Esophagus squamous epithelium (tissue), 5 donors: ENCODE data around the gene IER3. TPM values are rescaled to one million over a fixed set of nuclear protein-coding genes. Genes with fewer than 3 reads are reported as not detected.
"Not testable (repeated sequence)": the region's sequence is repeated elsewhere in the genome, so short reads cannot be mapped to it uniquely, and the experiment has no call there.

Experiments
- DNase-seq: peaks from one replicate; lab custom pipeline; 2025; lab: John Stamatoyannopoulos, UW
- H3K27ac ChIP-seq, 4 donors: fragments of 200-600 bp; sonication (generic); one replicate each; pipeline ENCODE4 v1.5.1; 2016 to 2019; ENCODE audit warnings: mild to moderate bottlenecking in 1 of 4
- H3K27me3 ChIP-seq, 4 donors: fragments of 200-600 bp; sonication (generic); 1 replicate in 3 of 4; 2 replicates in 1 of 4; pipeline versions ENCODE4 v1.5.1 to v1.6.0; 2017 to 2021; ENCODE audit warnings: antibody characterized with exemption in 1 of 4
- H3K36me3 ChIP-seq, 3 donors: fragments of 200-600 bp; sonication (generic); one replicate each; pipeline ENCODE4 v1.5.1; 2016 to 2019
- H3K4me1 ChIP-seq, 3 donors: fragments of 200-600 bp; sonication (generic); one replicate each; pipeline ENCODE4 v1.5.1; 2017 to 2019
- H3K4me3 ChIP-seq, 4 donors: fragments of 200-600 bp; sonication (generic); 1 replicate in 3 of 4; 2 replicates in 1 of 4; pipeline ENCODE4 v1.5.1; 2016 to 2019; ENCODE audit warnings: mild to moderate bottlenecking in 2 of 4, moderate library complexity in 1 of 4
- H3K9me3 ChIP-seq, 3 donors: fragments of 200-600 bp; sonication (generic); one replicate each; pipeline ENCODE4 v1.5.1; 2016 to 2019
- POLR2A ChIP-seq, 4 donors: fragments of 450-650 bp; IDR thresholded peaks; one replicate each; pipeline ENCODE4 v1.6.1; 2017; ENCODE audit warnings: antibody characterized with exemption in 4 of 4, mild to moderate bottlenecking in 4 of 4, moderate library complexity in 3 of 4
- WGBS, 2 donors: methylation state at CpG; one replicate each; pipeline ENCODE4 v1.1.5; 2018; 5-methylcytosine and 5-hydroxymethylcytosine counted together
- intact Hi-C: fragments of 100-400 bp; cut with DNase I; formaldehyde crosslinking; loops from one replicate; pipeline ENCODE4 v1.15.0; 2022
- total RNA-seq, 4 donors: library from RNA; depleted of rRNA; stranded (reverse); fragments of >200 nt; gene quantifications; one replicate each; pipeline ENCODE4 v1.1.0, GENCODE V29; 2016
- TF ChIP-seq, protein P1 (sequence below), 6 experiments: fragments of 450-650 bp in 4 of 6; fragments of 200-600 bp in 2 of 6; sonication (generic) in 2 of 6; IDR thresholded peaks; one replicate each; pipeline ENCODE4 v1.5.1; 2016 to 2019; ENCODE audit warnings: antibody characterized with exemption in 6 of 6, mild to moderate bottlenecking in 4 of 6, moderate library complexity in 4 of 6
- donor health status: DM: yes; HTN: yes; CAD: no.

IER3 gene
- total RNA-seq, 4 donors from 2014 or later, result 41.4 to 87.9 (median 66.0) TPM

DNA sequence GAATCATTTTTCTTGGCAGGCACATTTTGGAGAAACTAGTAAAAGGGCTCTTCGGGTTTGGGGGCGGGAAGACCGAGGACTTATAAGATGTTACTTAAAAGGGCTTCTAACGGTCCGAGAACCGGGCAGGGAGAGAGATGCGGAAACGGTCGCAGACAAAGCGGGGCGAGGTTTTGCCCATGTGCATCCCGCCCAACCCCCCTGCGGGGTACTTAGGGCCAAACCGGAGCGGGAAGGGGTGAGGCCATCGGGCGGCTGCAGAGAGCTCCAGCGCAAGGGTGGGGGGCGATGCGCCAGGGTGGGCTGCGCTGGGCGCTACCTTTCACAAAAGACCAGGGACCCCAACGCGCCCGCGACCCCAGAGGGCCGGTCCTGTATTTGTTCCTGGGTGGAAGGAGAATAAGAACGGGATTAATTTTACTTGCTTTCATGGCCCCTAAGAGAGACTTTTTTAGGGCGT is 23.6 kb downstream of the IER3 start:
- Histone ChIP-seq H3K36me3 (peaks cover 25 to 35% (median 29%) of the 10 kb centered on the region in 3 donors), H3K9me3 (no peaks in the 10 kb centered on the region), H3K4me1 (peaks cover 47 to 83% (median 48%) of the 10 kb centered on the region in 3 donors), H3K27me3 (no peaks in the 10 kb centered on the region), H3K4me3 (peak overlapping the region; percentile 57 to 75 (median 72)), H3K27ac (peak overlapping the region; percentile 91 to 96 (median 94))
- intact Hi-C loops, result loop anchor here (2.0 kb wide), 1 partner anchor 42 kb away; no protein-coding TSS in a partner anchor
- peak; percentile 41 for DNase-seq
- no peak for TF ChIP-seq POLR2A (IDR thresholded peaks at IDR 0.05)
- TF ChIP-seq, protein P1, sequence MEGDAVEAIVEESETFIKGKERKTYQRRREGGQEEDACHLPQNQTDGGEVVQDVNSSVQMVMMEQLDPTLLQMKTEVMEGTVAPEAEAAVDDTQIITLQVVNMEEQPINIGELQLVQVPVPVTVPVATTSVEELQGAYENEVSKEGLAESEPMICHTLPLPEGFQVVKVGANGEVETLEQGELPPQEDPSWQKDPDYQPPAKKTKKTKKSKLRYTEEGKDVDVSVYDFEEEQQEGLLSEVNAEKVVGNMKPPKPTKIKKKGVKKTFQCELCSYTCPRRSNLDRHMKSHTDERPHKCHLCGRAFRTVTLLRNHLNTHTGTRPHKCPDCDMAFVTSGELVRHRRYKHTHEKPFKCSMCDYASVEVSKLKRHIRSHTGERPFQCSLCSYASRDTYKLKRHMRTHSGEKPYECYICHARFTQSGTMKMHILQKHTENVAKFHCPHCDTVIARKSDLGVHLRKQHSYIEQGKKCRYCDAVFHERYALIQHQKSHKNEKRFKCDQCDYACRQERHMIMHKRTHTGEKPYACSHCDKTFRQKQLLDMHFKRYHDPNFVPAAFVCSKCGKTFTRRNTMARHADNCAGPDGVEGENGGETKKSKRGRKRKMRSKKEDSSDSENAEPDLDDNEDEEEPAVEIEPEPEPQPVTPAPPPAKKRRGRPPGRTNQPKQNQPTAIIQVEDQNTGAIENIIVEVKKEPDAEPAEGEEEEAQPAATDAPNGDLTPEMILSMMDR (IDR thresholded peaks at IDR 0.05), result no peak
- WGBS, 2 donors, result 0% methylated on average over 14 to 15 of the region's 29 CpGs

DNA sequence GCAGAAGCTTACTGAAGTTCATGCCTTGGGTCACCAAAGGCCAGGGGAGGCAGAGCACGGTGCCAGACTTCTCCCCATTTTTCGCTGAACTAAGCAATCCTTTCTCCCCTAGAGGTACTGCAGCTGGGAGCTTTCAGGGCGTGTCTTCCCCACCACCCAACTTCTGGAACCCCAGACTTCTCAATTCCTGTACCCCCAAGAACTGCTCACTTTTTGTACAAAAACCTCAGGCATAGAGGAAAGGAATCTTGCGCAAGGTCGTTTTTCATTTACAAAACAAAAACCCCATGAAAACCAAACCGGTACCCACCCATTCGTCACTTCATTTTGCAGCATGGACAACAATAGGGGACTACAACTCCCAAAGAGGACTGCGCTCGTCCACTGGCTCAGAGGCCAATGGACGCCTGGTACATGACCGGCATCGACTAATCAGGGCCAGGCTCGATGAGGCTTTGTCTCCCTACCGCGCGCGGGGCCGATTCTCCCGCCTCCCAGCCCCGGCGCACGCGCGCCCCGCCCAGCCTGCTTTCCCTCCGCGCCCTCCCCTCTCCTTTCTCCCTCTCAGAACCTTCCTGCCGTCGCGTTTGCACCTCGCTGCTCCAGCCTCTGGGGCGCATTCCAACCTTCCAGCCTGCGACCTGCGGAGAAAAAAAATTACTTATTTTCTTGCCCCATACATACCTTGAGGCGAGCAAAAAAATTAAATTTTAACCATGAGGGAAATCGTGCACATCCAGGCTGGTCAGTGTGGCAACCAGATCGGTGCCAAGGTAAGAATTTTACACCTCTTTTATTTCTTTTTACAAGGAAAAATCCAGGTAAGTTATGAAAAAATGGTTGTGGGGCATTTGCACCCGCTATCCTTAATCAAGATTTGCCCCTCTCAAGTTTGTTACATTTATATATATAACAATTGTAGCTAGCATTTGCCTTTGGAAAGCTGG is 24.3 kb downstream of the IER3 start, which contains the start of gene TUBB:
TSS of gene TUBB (plus strand) at position 562 of the 947 bp plus-strand sequence. CDS start at position 717, 155 bp downstream.
- Histone ChIP-seq H3K27me3 (no peaks in the 10 kb centered on the region), H3K4me3 (peak within 1 kb of the TSS; percentile 57 to 75 (median 72)), H3K9me3 (no peaks in the 10 kb centered on the region), H3K27ac (peak within 1 kb of the TSS; percentile 91 to 96 (median 94)), H3K4me1 (peaks cover 47 to 76% (median 48%) of the 10 kb centered on the region in 3 donors), H3K36me3 (peaks cover 25 to 31% (median 28%) of the 10 kb centered on the region in 3 donors)
- TF ChIP-seq, protein P1 (IDR thresholded peaks at IDR 0.05), result peak in 5 of 6 experiments; percentile 10 to 23 (median 14)
- TF ChIP-seq POLR2A (IDR thresholded peaks at IDR 0.05), result peak in 3 of 4 donors; percentile 66 to 95 (median 90)
- peak; percentile 87 for DNase-seq
- intact Hi-C loops, result loop anchor here (2.0 kb wide), 1 partner anchor 41 kb away; no protein-coding TSS in a partner anchor
- 0 to 1% methylated on average over 26 to 35 of the region's 38 CpGs for WGBS, 2 donors

DNA sequence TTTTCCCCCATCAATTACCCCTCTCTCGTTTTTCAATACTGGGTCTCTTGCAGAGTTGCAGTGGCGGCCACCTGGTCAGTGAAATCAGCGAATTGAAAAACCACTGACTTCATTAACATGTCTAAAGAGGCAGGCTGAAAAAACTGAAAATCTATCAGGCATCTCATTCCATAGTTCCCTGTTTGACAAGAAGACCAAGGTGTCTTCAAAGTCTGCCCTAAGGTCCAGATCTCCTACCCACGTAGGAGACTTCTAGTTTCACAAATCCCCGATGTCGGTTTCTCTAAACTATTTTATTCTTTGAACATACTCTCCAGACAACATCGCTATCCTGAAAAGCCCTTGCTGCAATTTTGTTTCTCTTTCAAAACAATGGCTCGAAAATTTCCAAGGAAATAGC is 25.0 kb downstream of the IER3 start:
- peaks cover 44 to 69% (median 48%) of the 10 kb centered on the region in 3 donors for H3K4me1 ChIP-seq
- no peaks in the 10 kb centered on the region for H3K9me3 ChIP-seq
- H3K36me3 ChIP-seq, result peaks cover 19 to 31% (median 21%) of the 10 kb centered on the region in 3 donors
- no peaks in the 10 kb centered on the region for H3K27me3 ChIP-seq
- no peak for TF ChIP-seq POLR2A (IDR thresholded peaks at IDR 0.05)
- TF ChIP-seq, protein P1 (IDR thresholded peaks at IDR 0.05), result no peak
- peak overlapping the region; percentile 57 to 75 (median 72) for H3K4me3 ChIP-seq
- 9 to 14% methylated on average over 8 of the region's 8 CpGs for WGBS, 2 donors
- peak overlapping the region; percentile 91 to 96 (median 94) for H3K27ac ChIP-seq
- intact Hi-C loops, result no loop called here
- no peak for DNase-seq

DNA sequence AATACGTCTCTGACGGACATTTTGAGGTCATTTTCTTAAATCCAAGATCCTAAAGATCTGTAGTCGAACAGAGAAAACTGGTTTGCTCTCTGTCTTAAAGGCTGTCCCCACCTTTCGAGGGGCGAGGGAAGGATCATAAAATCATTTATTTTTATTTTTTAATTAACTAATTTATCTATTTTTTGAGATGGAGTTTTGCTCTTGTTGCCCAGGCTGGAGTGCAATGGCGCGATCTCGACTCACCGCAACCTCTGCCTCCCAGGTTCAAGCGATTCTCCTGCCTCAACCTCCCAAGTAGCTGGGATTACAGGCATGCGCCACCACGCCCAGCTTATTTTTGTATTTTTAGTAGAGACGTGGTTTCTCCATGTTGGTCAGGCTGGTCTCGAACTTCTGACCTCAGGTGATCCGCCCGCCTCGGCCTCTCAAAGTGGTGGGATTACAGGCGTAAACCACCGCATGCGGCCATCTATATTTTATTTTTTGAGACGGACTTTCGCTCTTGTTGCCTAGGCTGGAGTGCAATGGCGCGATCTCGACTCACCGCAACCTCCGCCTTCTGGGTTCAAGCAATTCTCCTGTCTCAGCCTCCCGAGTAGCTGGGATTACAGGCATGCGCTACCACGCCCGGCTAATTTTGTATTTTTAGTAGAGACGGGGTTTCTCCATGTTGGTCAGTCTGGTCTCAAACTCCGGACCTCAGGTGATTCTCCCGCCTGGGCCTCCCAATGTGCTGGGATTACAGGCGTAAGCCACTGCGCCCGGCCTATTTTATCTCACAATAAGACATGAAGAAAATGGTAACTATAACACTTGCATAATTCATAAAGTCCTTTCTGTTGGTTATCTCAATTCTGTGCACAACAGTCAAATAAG is 26.3 kb downstream of the IER3 start:
- H3K27me3 ChIP-seq, intact Hi-C loops, DNase-seq, H3K9me3 ChIP-seq: not testable (repeated sequence)
- Histone ChIP-seq H3K4me3 (peak overlapping the region; percentile 17 to 73 (median 66)), H3K27ac (peak overlapping the region; percentile 86 to 96 (median 93)), H3K4me1 (peaks cover 33 to 57% (median 41%) of the 10 kb centered on the region in 3 donors), H3K36me3 (peaks cover 7 to 31% (median 8%) of the 10 kb centered on the region in 3 donors)
- WGBS, 2 donors, result 65 to 72% methylated on average over 34 to 37 of the region's 37 CpGs
